HEK293T (cell line): ENCODE measurements around the gene TDRD1.

ENCODE experiments used
- ARNT ChIP-seq: fragments of 450-650 bp; IDR thresholded peaks from 2 replicates; pipeline ENCODE4 v1.6.1; 2017; ENCODE audit warnings: mild to moderate bottlenecking
- BHLHE40 ChIP-seq: fragments of 450-650 bp; IDR thresholded peaks from 2 replicates; pipeline ENCODE4 v1.6.1; 2016; ENCODE audit warnings: mild to moderate bottlenecking, moderate library complexity, borderline replicate concordance
- ELF4 ChIP-seq: fragments of 450-650 bp; IDR thresholded peaks from 2 replicates; pipeline ENCODE4 v1.6.1; 2017; ENCODE audit warnings: antibody characterized with exemption
- FOXA1 ChIP-seq: fragments of 450-650 bp; IDR thresholded peaks from 2 replicates; pipeline ENCODE4 v1.6.1; 2016; ENCODE audit warnings: mild to moderate bottlenecking
- FOXK2 ChIP-seq: fragments of 450-650 bp; IDR thresholded peaks from 2 replicates; pipeline ENCODE4 v1.6.1; 2016; ENCODE audit warnings: mild to moderate bottlenecking
- FOXM1 ChIP-seq: fragments of 450-650 bp; IDR thresholded peaks from 2 replicates; pipeline ENCODE4 v1.6.1; 2017; ENCODE audit warnings: mild to moderate bottlenecking, borderline replicate concordance
- HDGF ChIP-seq: fragments of 450-650 bp; IDR thresholded peaks from 2 replicates; pipeline ENCODE4 v1.6.1; 2017; ENCODE audit warnings: antibody characterized with exemption, borderline replicate concordance
- L3MBTL2 ChIP-seq: fragments of 450-650 bp; conservative IDR thresholded peaks from 2 replicates; pipeline ENCODE4 v1.6.1; 2016; ENCODE audit warnings: mild to moderate bottlenecking
- NFRKB ChIP-seq: fragments of 450-650 bp; IDR thresholded peaks from 2 replicates; pipeline ENCODE4 v1.6.1; 2016; ENCODE audit warnings: mild to moderate bottlenecking, moderate library complexity
- SP1 ChIP-seq: fragments of 450-650 bp; IDR thresholded peaks from 2 replicates; pipeline ENCODE4 v1.6.1; 2017
- SUZ12 ChIP-seq: fragments of 450-650 bp; IDR thresholded peaks from 2 replicates; pipeline ENCODE4 v1.6.1; 2016; ENCODE audit warnings: mild to moderate bottlenecking
- TARDBP ChIP-seq: fragments of 450-650 bp; IDR thresholded peaks from 2 replicates; pipeline ENCODE4 v1.6.1; 2016
- ZNF384 ChIP-seq: fragments of 450-650 bp; IDR thresholded peaks from 2 replicates; pipeline ENCODE4 v1.6.1; 2016
- TF ChIP-seq, protein P1 (sequence below): fragments of 450-650 bp; IDR thresholded peaks from 2 replicates; pipeline ENCODE4 v1.6.1; 2016

DNA sequence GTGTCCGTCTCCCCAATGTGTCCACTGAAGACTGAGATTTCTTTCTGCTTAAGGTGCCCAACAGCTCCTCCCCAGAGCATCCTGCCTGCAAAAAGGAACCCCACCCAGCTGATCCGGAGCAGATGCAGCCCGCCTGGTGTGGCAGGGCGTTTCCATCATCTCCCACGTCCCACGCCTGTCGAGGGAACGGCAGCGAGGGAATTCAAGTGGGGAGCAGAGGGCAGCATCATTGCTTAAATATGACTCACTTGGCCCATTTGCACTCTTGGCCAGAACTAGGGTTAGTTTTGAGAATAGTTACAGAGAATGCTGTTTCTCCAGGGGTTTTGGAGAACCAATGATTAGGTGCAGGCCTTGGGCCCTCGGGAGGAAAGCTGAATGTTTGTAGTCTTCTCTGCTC is 80.7 kb downstream of the TDRD1 start:
- TF ChIP-seq SP1: no peak
- TF ChIP-seq FOXA1: no peak
- no peak for TF ChIP-seq ARNT
- TF ChIP-seq BHLHE40: no peak
- TF ChIP-seq FOXM1: no peak
- TF ChIP-seq SUZ12: no peak
- no peak for TF ChIP-seq HDGF
- no peak for TF ChIP-seq TARDBP
- TF ChIP-seq ZNF384: no peak
- no peak for TF ChIP-seq ELF4
- no peak for TF ChIP-seq NFRKB
- no peak for TF ChIP-seq FOXK2
- no peak for TF ChIP-seq L3MBTL2
- TF ChIP-seq, protein P1, sequence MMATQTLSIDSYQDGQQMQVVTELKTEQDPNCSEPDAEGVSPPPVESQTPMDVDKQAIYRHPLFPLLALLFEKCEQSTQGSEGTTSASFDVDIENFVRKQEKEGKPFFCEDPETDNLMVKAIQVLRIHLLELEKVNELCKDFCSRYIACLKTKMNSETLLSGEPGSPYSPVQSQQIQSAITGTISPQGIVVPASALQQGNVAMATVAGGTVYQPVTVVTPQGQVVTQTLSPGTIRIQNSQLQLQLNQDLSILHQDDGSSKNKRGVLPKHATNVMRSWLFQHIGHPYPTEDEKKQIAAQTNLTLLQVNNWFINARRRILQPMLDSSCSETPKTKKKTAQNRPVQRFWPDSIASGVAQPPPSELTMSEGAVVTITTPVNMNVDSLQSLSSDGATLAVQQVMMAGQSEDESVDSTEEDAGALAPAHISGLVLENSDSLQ: no peak
